Activated effector memory CD4-positive, alpha-beta T cell treated with Interleukin-2 at 50 U/mL for 16 hours (primary cell): Measurements from ENCODE around the gene CSF3R.

ENCODE experiments used
- DNase-seq: peaks from one replicate; pipeline ENCODE4 v3.0.0-alpha.2; 2020

Gene CSF3R

GRCh38 chr1:36482724-36483388 is at the start of gene CSF3R:
CSF3R (minus strand) TSS chr1:36482913; CDS start chr1:36479496, 3,417 bp downstream.
- no peak for DNase-seq

DNA sequence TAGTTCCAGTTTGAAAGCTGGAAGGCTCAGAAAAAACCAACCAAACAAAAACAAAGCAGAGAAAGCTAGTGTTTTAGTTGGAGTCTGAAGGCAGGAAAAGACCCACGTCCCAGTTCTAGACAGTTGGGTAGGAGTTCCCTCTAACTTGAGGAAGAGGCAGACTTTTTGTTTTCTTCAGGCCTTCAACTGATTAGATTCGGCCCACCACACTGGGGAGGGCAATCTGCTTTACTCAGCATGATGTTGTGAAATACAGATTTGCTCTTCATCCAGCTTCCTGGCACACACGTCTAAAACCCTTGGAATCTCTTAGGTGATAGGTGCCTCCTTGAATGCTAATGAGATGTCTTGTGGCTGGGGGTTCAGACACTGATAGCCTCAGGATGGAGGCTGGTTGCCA is 49.1 kb upstream of the CSF3R start:
- DNase-seq: no peak

- no peak for DNase-seq
Measured at GRCh38 chr1:36530791-36531190, 48.1 kb upstream of the CSF3R start.

GRCh38 chr1:36530261-36530660 is 47.5 kb upstream of the CSF3R start:
- DNase-seq: no peak

GRCh38 chr1:36529769-36530260 is 47.1 kb upstream of the CSF3R start:
- DNase-seq: no peak

GRCh38 chr1:36528361-36529349 is 45.9 kb upstream of the CSF3R start:
- DNase-seq: no peak

- DNase-seq: no peak
Measured at GRCh38 chr1:36525166-36525565, 42.5 kb upstream of the CSF3R start.

GRCh38 chr1:36524359-36525062 is 41.8 kb upstream of the CSF3R start:
- DNase-seq: no peak

DNA sequence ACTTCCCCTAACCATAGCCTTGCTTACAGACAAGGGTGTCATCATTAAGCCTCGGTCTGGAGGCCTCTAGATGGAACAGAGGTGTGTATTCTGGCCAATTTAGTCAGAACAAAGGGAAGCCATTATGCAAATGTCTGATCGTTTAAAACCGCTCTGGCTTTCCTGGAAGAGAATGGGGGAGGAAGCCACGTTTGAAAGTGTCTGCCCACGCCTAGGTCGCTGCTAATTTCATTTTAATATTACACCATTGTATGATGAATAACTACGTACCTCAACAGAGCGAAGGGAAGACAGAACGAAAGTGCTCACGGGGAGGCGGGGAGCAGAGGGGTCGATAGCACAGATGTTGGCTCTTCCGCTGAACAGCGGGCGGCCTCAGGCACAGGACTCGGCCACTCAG is 41.1 kb upstream of the CSF3R start:
- no peak for DNase-seq

DNA sequence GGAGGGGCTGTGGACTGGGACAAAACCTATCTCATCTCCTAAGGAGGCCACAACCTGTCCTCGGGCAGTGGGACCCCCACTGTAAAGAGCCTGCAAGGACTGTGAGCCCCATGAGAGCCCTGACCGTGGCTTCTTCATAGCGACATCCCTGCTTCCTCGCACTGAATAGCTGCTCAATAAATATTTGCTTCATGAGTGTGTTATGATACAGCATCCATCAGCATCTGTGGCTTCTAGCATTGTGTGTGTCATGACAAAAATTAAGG is 40.5 kb upstream of the CSF3R start:
- no peak for DNase-seq

GRCh38 chr1:36522461-36523229 is 39.9 kb upstream of the CSF3R start:
- DNase-seq: no peak

- DNase-seq: no peak
Measured at GRCh38 chr1:36522021-36522420, 39.3 kb upstream of the CSF3R start.

- no peak for DNase-seq
Measured at GRCh38 chr1:36520771-36521420, 38.2 kb upstream of the CSF3R start.

DNA sequence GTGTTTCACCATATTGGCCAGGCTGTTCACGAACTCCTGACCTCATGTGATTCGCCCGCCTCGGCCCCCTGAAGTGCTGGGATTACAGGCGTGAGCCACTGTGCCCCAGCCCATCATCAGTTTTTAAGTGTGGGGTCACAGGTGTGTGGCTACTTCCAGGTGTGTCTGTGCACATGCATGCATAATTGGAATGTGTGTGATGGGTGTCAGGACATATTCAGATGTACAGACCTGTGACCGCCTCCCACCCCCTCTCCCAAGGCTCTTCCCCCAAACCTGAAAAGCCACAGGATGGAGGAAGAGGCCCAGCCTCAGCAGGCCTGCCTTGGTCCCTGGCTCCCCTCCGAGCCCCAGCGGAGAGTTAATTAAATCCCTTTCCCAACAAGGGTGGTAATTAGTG is 37.3 kb upstream of the CSF3R start:
- DNase-seq: no peak

DNA sequence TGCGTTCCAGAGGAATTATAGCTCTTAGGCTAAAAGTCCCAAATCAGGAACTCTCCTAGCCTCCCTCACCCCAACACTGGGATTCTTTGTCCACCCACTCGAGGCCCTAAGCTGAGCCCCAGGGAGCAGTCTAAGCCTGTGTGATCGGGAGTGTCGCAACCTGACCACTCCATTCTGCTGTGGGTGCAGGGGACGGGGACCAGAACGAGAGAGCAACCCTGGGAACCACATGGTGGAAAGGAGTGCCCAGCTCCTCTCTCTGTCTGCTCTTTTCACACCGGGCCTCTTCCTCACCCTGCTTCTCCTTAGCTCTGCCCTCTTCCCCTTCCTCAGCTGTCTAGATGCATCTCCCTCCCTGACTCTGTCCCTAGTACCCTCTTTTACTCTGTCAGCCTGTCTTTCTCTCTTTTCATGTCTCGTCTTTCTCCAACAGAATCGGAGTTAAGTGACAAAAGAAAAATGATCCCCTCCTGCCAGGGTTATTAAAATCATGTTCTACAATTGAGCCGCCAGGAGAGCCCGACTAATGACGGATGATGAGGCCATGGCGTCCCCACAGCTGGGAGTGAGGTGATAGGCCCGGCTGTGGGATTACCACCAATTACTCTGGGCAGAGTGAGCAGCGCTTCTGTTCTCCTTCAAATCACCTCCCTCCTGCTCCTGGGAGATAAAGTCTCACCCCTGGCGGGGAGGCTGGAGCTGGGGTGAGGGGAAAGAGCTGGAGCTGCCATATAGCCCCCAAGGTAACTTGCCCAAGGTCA is 34.5 kb upstream of the CSF3R start:
- DNase-seq: no peak

- no peak for DNase-seq
Measured at GRCh38 chr1:36516372-36517010, 33.8 kb upstream of the CSF3R start.

DNA sequence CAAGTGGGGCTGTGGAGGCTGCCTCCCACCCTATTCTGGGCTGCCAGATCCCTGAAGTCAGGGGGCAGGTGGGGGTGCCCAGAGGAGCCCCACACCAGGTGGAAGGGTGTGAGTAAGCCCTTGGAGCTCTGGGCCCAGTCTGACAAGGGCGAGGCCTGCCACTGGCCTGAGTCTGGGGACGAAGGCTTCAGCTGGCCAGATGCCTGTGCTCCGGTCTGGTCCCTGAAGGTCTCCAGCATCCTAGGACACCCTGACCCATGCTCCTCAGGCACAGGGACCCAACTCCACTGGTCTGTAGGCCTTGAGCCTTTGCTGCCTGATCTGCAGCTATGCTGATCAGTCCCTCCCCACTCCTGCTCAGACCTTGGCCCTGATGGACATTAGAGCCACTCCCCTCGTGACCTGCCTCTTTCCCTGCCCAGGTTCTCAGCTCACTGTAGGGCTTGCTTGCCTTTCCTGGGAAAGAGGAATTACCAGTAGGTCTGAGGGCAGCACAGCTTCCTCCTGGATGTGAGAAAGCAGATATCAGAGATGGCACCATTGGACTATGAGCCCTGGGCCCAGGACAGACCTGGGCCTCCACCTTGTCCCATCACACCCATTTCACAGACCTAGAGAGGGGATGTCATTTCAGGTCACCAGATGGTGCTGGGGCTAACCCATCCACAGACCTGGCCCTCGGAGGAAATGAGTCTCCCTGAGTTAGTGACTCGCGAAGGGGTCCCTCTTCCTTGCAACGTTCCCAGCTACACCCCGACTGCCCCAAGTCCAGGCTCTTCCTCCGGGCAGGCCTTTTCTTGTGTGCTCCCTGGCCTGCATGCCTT is 32.8 kb upstream of the CSF3R start:
- no peak for DNase-seq

GRCh38 chr1:36514501-36514900 is 31.8 kb upstream of the CSF3R start:
- no peak for DNase-seq

- DNase-seq: no peak
Measured at GRCh38 chr1:36513676-36514473, 31.2 kb upstream of the CSF3R start.
